A549 (cell line): ENCODE measurements around the gene OR2S2. TPM values are rescaled to one million over a fixed set of nuclear protein-coding genes. Genes with fewer than 3 reads are reported as not detected.

ENCODE experiments used
- ATAC-seq, 2 experiments: fragments of 200-7000 bp in 1 of 2; fragments of >200 bp in 1 of 2; cut with Nextera tagmentation in 1 of 2; cut with Tn5 transposase in 1 of 2; 3 replicates each; pipeline versions ENCODE4 v1.8.0 to v1.9.1; 2018 to 2020; ENCODE audit warnings: mild to moderate bottlenecking in 1 of 2, moderate library complexity in 1 of 2
- CTCF ChIA-PET: fragments of 300-600 bp; sonication (Branson Sonifier 250); formaldehyde crosslinking; extraction: SDS; loops from one replicate; lab custom pipeline; 2021; ENCODE audit warnings: antibody characterized with exemption, inconsistent platforms; lab: Yijun Ruan, JAX
- POLR2A ChIA-PET: fragments of 350-600 bp; formaldehyde crosslinking; extraction: SDS; loops from one replicate; lab custom pipeline; 2021; ENCODE audit warnings: antibody characterized with exemption, inconsistent platforms; lab: Yijun Ruan, JAX
- DNase-seq, 2 experiments: peaks; one replicate each; pipeline versions ENCODE4 v3.0.0 to v3.0.0-alpha.2; 2011 to 2016; ENCODE audit warnings: low read depth in 1 of 2, low spot score in 1 of 2
- FAIRE-seq: peaks from 2 replicates; lab custom pipeline; 2011; peaks lifted over from hg19 to GRCh38; lab: Jason Lieb, UNC
- H3K27ac ChIP-seq, 2 experiments: fragments of >200 bp; sonication (Bioruptor Twin); formaldehyde crosslinking; 3 replicates each; pipeline ENCODE4 v1.5.1; 2016 to 2017
- H3K4me1 ChIP-seq: fragments of >200 bp; sonication (Bioruptor Twin); formaldehyde crosslinking; 3 replicates; pipeline ENCODE4 v1.6.1; 2016
- H3K4me2 ChIP-seq: fragments of >200 bp; sonication (Bioruptor Twin); formaldehyde crosslinking; 3 replicates; pipeline ENCODE4 v1.6.1; 2016
- H3K4me3 ChIP-seq: fragments of >200 bp; sonication (Bioruptor Twin); formaldehyde crosslinking; 3 replicates; pipeline ENCODE4 v1.5.1; 2016
- H3K9me3 ChIP-seq: fragments of >200 bp; sonication (Bioruptor Twin); formaldehyde crosslinking; 3 replicates; pipeline ENCODE4 v1.6.1; 2016
- CBX8 ChIP-seq: fragments of 200-600 bp; sonication (generic); IDR thresholded peaks from 2 replicates; pipeline ENCODE4 v1.6.1; 2016
- CEBPB ChIP-seq, 2 experiments: fragments of >200 bp in 1 of 2; sonication (Bioruptor Twin) in 1 of 2; formaldehyde crosslinking in 1 of 2; IDR thresholded peaks; 2 replicates each; pipeline ENCODE4 v1.6.1; 2012 to 2016
- CTCF ChIP-seq: fragments of >200 bp; sonication (Bioruptor Twin); formaldehyde crosslinking; IDR thresholded peaks from 3 replicates; pipeline ENCODE4 v1.5.1; 2016
- E2F6 ChIP-seq: IDR thresholded peaks from 2 replicates; pipeline ENCODE4 v1.6.1; 2012; ENCODE audit warnings: low read depth, borderline replicate concordance
- EP300 ChIP-seq, 2 experiments: fragments of >200 bp; sonication (Bioruptor Twin); formaldehyde crosslinking; IDR thresholded peaks; 2 replicates in 1 of 2; 3 replicates in 1 of 2; pipeline ENCODE4 v1.6.1; 2016 to 2017
- ESRRA ChIP-seq: fragments of 150-350 bp; IDR thresholded peaks from 2 replicates; pipeline ENCODE4 v1.6.1; 2014; ENCODE audit warnings: mild to moderate bottlenecking, low read length, borderline replicate concordance
- FOXS1 ChIP-seq: fragments of 250-450 bp; sonication (Bioruptor Pico); IDR thresholded peaks from 2 replicates; pipeline ENCODE4 v1.5.0; 2020; ENCODE audit warnings: mild to moderate bottlenecking, moderate library complexity
- GATA3 ChIP-seq: IDR thresholded peaks from 2 replicates; pipeline ENCODE4 v1.6.1; 2012; ENCODE audit warnings: borderline replicate concordance
- HDAC2 ChIP-seq: fragments of 200-600 bp; sonication (generic); IDR thresholded peaks from 2 replicates; pipeline ENCODE4 v1.6.1; 2016
- HES2 ChIP-seq: fragments of >200 bp; sonication (Bioruptor Twin); formaldehyde crosslinking; IDR thresholded peaks from 2 replicates; pipeline ENCODE4 v1.6.1; 2016
- HEYL ChIP-seq: fragments of 250-450 bp; sonication (Bioruptor Pico); IDR thresholded peaks from 2 replicates; pipeline ENCODE4 v1.8.0; 2021; ENCODE audit warnings: mild to moderate bottlenecking, moderate library complexity
- JUNB ChIP-seq: fragments of >200 bp; sonication (Bioruptor Twin); formaldehyde crosslinking; IDR thresholded peaks from 2 replicates; pipeline ENCODE4 v1.6.1; 2016
- KDM5A ChIP-seq: fragments of 200-600 bp; sonication (generic); IDR thresholded peaks from 2 replicates; pipeline ENCODE4 v1.6.1; 2016; ENCODE audit warnings: antibody characterized with exemption, mild to moderate bottlenecking
- MAFK ChIP-seq: fragments of 450-650 bp; IDR thresholded peaks from 2 replicates; pipeline ENCODE4 v1.6.1; 2014; ENCODE audit not compliant: partially characterized antibody
- MAX ChIP-seq: IDR thresholded peaks from 2 replicates; pipeline ENCODE4 v1.6.1; 2012
- NPAS2 ChIP-seq: fragments of 250-450 bp; sonication (Bioruptor Pico); IDR thresholded peaks from 2 replicates; pipeline ENCODE4 v1.8.0; 2022; ENCODE audit warnings: mild to moderate bottlenecking, moderate library complexity, borderline replicate concordance
- PBX3 ChIP-seq: IDR thresholded peaks from 2 replicates; pipeline ENCODE4 v1.6.1; 2012
- PHF8 ChIP-seq: fragments of 200-600 bp; sonication (generic); IDR thresholded peaks from 2 replicates; pipeline ENCODE4 v1.6.1; 2016; ENCODE audit warnings: low read depth, mild to moderate bottlenecking, antibody characterized with exemption, moderate library complexity, borderline replicate concordance
- RARB ChIP-seq: fragments of 250-450 bp; sonication (Bioruptor Pico); IDR thresholded peaks from 2 replicates; pipeline ENCODE4 v1.8.0; 2021; ENCODE audit warnings: mild to moderate bottlenecking, moderate library complexity
- REST ChIP-seq: fragments of 200-600 bp; sonication (generic); IDR thresholded peaks from 2 replicates; pipeline ENCODE4 v1.6.1; 2016; ENCODE audit warnings: antibody characterized with exemption, mild to moderate bottlenecking, moderate library complexity
- RFX5 ChIP-seq: fragments of 450-650 bp; IDR thresholded peaks from 2 replicates; pipeline ENCODE4 v1.7.1; 2014; ENCODE audit warnings: antibody characterized with exemption, mild to moderate bottlenecking, moderate library complexity
- RNF2 ChIP-seq: fragments of 200-600 bp; sonication (generic); IDR thresholded peaks from 2 replicates; pipeline ENCODE4 v1.6.1; 2016; ENCODE audit warnings: low read depth, mild to moderate bottlenecking, antibody characterized with exemption, moderate library complexity, borderline replicate concordance
- TFCP2L1 ChIP-seq: fragments of 250-450 bp; sonication (Bioruptor Pico); IDR thresholded peaks from 2 replicates; pipeline ENCODE4 v1.5.0; 2021; ENCODE audit warnings: mild to moderate bottlenecking
- USF2 ChIP-seq: fragments of 450-650 bp; IDR thresholded peaks from 2 replicates; pipeline ENCODE4 v1.6.1; 2014; ENCODE audit warnings: antibody characterized with exemption
- WGBS: methylation state at CpG from one replicate; pipeline ENCODE4 v1.1.6; 2017; ENCODE audit errors: missing lambda C conversion rate; 5-methylcytosine and 5-hydroxymethylcytosine counted together
- polyA plus RNA-seq, 4 experiments: library from polyadenylated mRNA; depleted of rRNA in 3 of 4; stranded (reverse); fragments of >200 nt; fragmentation: RNase III in 1 of 4; extraction: RNeasy Plus Mini Kit Qiagen cat#74134 plus additional on column Dnase treatment in 1 of 4; gene quantifications; 2 replicates in 3 of 4; 3 replicates in 1 of 4; pipeline ENCODE4 v1.2.3, GENCODE V29; 2011 to 2017

OR2S2 gene
- polyA plus RNA-seq, 2 of the 4 experiments (the other 2 are of a cell fraction) = not detected

- no peak overlapping the region for H3K4me2 ChIP-seq
- H3K4me3 ChIP-seq = no peak overlapping the region
- TF ChIP-seq E2F6 (no peak), HES2 (no peak), CBX8 (no peak), TFCP2L1 (CRISPR knock-in tag) (no peak), KDM5A (no peak), REST (no peak), HEYL (CRISPR knock-in tag) (no peak), ESRRA (no peak), FOXS1 (CRISPR knock-in tag) (no peak), CTCF (no peak), CEBPB (IDR thresholded peaks at IDR 0.05) (no peak), RARB (no peak), PBX3 (no peak), NPAS2 (CRISPR knock-in tag) (no peak), RFX5 (no peak), GATA3 (no peak), USF2 (no peak)
- TF ChIP-seq, all 56 proteins: peak for 0
- Histone ChIP-seq H3K9me3 (no peaks in the 10 kb centered on the region), H3K4me1 (peaks cover 4% of the 10 kb centered on the region; the same call in 1 of the 3 replicates), H3K27ac (no peak overlapping the region)
- DNase-seq (no peak), FAIRE-seq (no peak), ATAC-seq (no peak)
- WGBS = 42% methylated on average over 4 of the region's 4 CpGs
- ChIA-PET POLR2A (no interaction called here), CTCF (interaction anchor here (1.5 kb wide), 1 partner anchor 11 kb away, joined by 5 read pairs; no protein-coding TSS in a partner anchor)
Measured at GRCh38 chr9:35966433-35966832, 8.5 kb upstream of the OR2S2 start.

- 27% methylated on average over 6 of the region's 6 CpGs for WGBS
- Histone ChIP-seq H3K4me1 (peaks cover 4% of the 10 kb centered on the region; the same call in 1 of the 3 replicates), H3K27ac (no peak overlapping the region), H3K4me2 (no peak overlapping the region), H3K9me3 (no peaks in the 10 kb centered on the region), H3K4me3 (no peak overlapping the region)
- FAIRE-seq = no peak
- ATAC-seq = no peak
- POLR2A ChIA-PET = no interaction called here
- no peak for DNase-seq
- CTCF ChIA-PET = interaction anchor here (0.7 to 1.4 kb wide), 5 partner anchors 11 to 176 kb away, joined by 3 to 7 read pairs (median 4); no protein-coding TSS in a partner anchor
- TF ChIP-seq MAFK (no peak), JUNB (no peak), REST (no peak), EP300 (IDR thresholded peaks at IDR 0.05) (no peak), E2F6 (no peak), TFCP2L1 (CRISPR knock-in tag) (no peak), RNF2 (no peak), HDAC2 (no peak), MAX (no peak), ESRRA (no peak), PHF8 (no peak), RFX5 (no peak)
Measured at GRCh38 chr9:35965011-35965410, 7.1 kb upstream of the OR2S2 start.
